ENCODE results near the gene DDB1. TPM values are rescaled to one million over a fixed set of nuclear protein-coding genes. Genes with fewer than 3 reads are reported as not detected.

DDB1 gene
- polyA plus RNA-seq, 3 donors = 54.1 to 97.2 (median 86.6) TPM

GRCh38 chr11:61287338-61287977 is 45.4 kb downstream of the DDB1 start:
- Mint-ChIP-seq H3K27ac (peak overlapping the region in 2 of 7 donors; percentile 32 to 47), H3K36me3 (no peaks in the 10 kb centered on the region), H3K27me3 (ENCODE audit: low read depth in 3 of 3) (peaks cover 10 to 13% (median 12%) of the 10 kb centered on the region in 3 donors), H3K4me1 (peaks cover 3% of the 10 kb centered on the region), H3K9me3 (peaks cover 0 to 7% (median 0%) of the 10 kb centered on the region in 7 donors), H3K4me3 (no peak overlapping the region)
- Histone ChIP-seq H3K36me3 (replicated peaks in 1 of 2; ENCODE audit: control insufficient read depth in 1 of 2, insufficient read depth in 2 of 2, low read length in 2 of 2) (no peaks in the 10 kb centered on the region), H2AFZ (ENCODE audit: insufficient read depth, low read depth, low read length, poor library complexity, severe bottlenecking) (no peak overlapping the region), H3K9ac (ENCODE audit: insufficient read depth, low read length, poor library complexity, severe bottlenecking) (no peak overlapping the region), H3K4me3 (replicated peaks in 1 of 3; ENCODE audit: low read depth in 2 of 3, low read length in 3 of 3) (no peak overlapping the region), H3K4me2 (replicated peaks; ENCODE audit: extremely low read depth, low read length, poor library complexity, severe bottlenecking) (no peak overlapping the region), H3K27ac (ENCODE audit: low read depth in 1 of 2, low read length in 2 of 2) (no peak overlapping the region), H3K9me3 (replicated peaks in 1 of 2; ENCODE audit: control insufficient read depth in 1 of 2, insufficient read depth in 1 of 2, low read length in 2 of 2) (no peaks in the 10 kb centered on the region), H3K79me2 (ENCODE audit: insufficient read depth, low read length) (no peaks in the 10 kb centered on the region), H3K4me1 (ENCODE audit: control insufficient read depth in 1 of 2, insufficient read depth in 2 of 2, low read length in 2 of 2) (no peaks in the 10 kb centered on the region), H3K27me3 (ENCODE audit: control insufficient read depth in 2 of 2, insufficient read depth in 2 of 2, low read length in 2 of 2) (peaks cover 2 to 9% of the 10 kb centered on the region in 2 donors), H4K20me1 (ENCODE audit: insufficient read depth, low read length) (no peaks in the 10 kb centered on the region)
- intact Hi-C loops (cut with micrococcal nuclease) = no loop called here
- no peak for TF ChIP-seq CTCF (IDR thresholded peaks at IDR 0.05)
- DNase-seq = no peak
- WGBS (ENCODE audit: insufficient coverage) = 94% methylated on average over 9 of the region's 14 CpGs

GRCh38 chr11:61283613-61284012 is 49.3 kb downstream of the DDB1 start:
- H3K36me3 ChIP-seq (replicated peaks in 1 of 2; ENCODE audit: control insufficient read depth in 1 of 2, insufficient read depth in 2 of 2, low read length in 2 of 2) = no peaks in the 10 kb centered on the region
- no peak overlapping the region for H3K4me3 Mint-ChIP-seq
- no peak overlapping the region for H3K4me3 ChIP-seq (replicated peaks in 1 of 3; ENCODE audit: low read depth in 2 of 3, low read length in 3 of 3)
- DNase-seq = no peak
- H3K79me2 ChIP-seq (ENCODE audit: insufficient read depth, low read length) = no peaks in the 10 kb centered on the region
- H3K27ac Mint-ChIP-seq = no peak overlapping the region
- H3K9me3 Mint-ChIP-seq = peaks cover 0 to 6% (median 1%) of the 10 kb centered on the region in 7 donors
- TF ChIP-seq CTCF (IDR thresholded peaks at IDR 0.05) = no peak
- peaks cover 5% of the 10 kb centered on the region for H3K4me1 Mint-ChIP-seq
- intact Hi-C loops (cut with micrococcal nuclease) = no loop called here
- no peaks in the 10 kb centered on the region for H3K9me3 ChIP-seq (replicated peaks in 1 of 2; ENCODE audit: control insufficient read depth in 1 of 2, insufficient read depth in 1 of 2, low read length in 2 of 2)
- no peaks in the 10 kb centered on the region for H4K20me1 ChIP-seq (ENCODE audit: insufficient read depth, low read length)
- no peak overlapping the region for H3K27ac ChIP-seq (ENCODE audit: low read depth in 1 of 2, low read length in 2 of 2)
- H3K36me3 Mint-ChIP-seq = no peaks in the 10 kb centered on the region
- no peak overlapping the region for H2AFZ ChIP-seq (ENCODE audit: insufficient read depth, low read depth, low read length, poor library complexity, severe bottlenecking)
- H3K27me3 ChIP-seq (ENCODE audit: control insufficient read depth in 2 of 2, insufficient read depth in 2 of 2, low read length in 2 of 2) = no peaks in the 10 kb centered on the region
- H3K9ac ChIP-seq (ENCODE audit: insufficient read depth, low read length, poor library complexity, severe bottlenecking) = no peak overlapping the region
- WGBS (ENCODE audit: insufficient coverage) = 100% methylated on average over 2 of the region's 4 CpGs
- H3K4me1 ChIP-seq (ENCODE audit: control insufficient read depth in 1 of 2, insufficient read depth in 2 of 2, low read length in 2 of 2) = no peaks in the 10 kb centered on the region
- H3K4me2 ChIP-seq (replicated peaks; ENCODE audit: extremely low read depth, low read length, poor library complexity, severe bottlenecking) = no peak overlapping the region
- H3K27me3 Mint-ChIP-seq (ENCODE audit: low read depth in 3 of 3) = peaks cover 2 to 6% (median 5%) of the 10 kb centered on the region in 3 donors

Data from CD14-positive monocyte (primary cell).